Measurements from ENCODE around the gene KAT6B. TPM values are rescaled to one million over a fixed set of nuclear protein-coding genes. Genes with fewer than 3 reads are reported as not detected.
"Not testable (repeated sequence)": the region's sequence is repeated elsewhere in the genome, so short reads cannot be mapped to it uniquely, and the experiment has no call there.

The KAT6B gene
- total RNA-seq, 1 donor from 2014 or later = 41.0 TPM

GRCh38 chr10:74913377-74913979 is 87.1 kb downstream of the KAT6B start:
- no peaks in the 10 kb centered on the region for H3K36me3 ChIP-seq
- DNase-seq = no peak
- peaks cover 50% of the 10 kb centered on the region for H3K4me1 ChIP-seq
- intact Hi-C loops (cut with micrococcal nuclease) = no loop called here
- H3K9me3 ChIP-seq (replicated peaks) = no peaks in the 10 kb centered on the region
- no peak overlapping the region for H3K27ac ChIP-seq (replicated peaks)
- H3K27me3 ChIP-seq (ENCODE audit: low read depth) = no peaks in the 10 kb centered on the region
- H3K4me3 ChIP-seq = no peak overlapping the region
- no peak for TF ChIP-seq CTCF (IDR thresholded peaks at IDR 0.05; ENCODE audit: borderline replicate concordance)

DNA sequence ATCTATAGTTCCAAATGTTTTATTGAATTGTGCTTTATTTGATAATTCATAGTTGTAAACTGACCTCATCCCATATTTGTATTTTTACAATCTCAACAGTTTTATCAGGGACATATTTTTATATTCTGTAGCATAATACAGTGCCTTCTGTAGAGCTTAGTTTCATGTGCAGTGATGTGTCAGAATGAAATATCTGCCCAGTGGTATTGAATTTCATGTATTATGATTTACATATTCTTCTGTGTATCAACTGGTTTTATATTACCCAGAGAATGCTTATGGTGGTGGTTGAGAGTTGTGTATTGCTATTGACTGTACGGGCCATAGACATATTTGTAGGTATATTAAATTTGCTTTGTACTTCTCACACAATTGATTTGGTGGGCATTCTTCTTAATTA is 89.9 kb downstream of the KAT6B start:
- H3K27ac ChIP-seq (replicated peaks) = no peak overlapping the region
- no peaks in the 10 kb centered on the region for H3K36me3 ChIP-seq
- H3K27me3 ChIP-seq (ENCODE audit: low read depth) = no peaks in the 10 kb centered on the region
- no peak overlapping the region for H3K4me3 ChIP-seq
- intact Hi-C loops (cut with micrococcal nuclease) = no loop called here
- H3K4me1 ChIP-seq = peaks cover 41% of the 10 kb centered on the region
- H3K9me3 ChIP-seq (replicated peaks) = peaks cover 14% of the 10 kb centered on the region
- no peak for TF ChIP-seq CTCF (IDR thresholded peaks at IDR 0.05; ENCODE audit: borderline replicate concordance)
- no peak for DNase-seq

GRCh38 chr10:74917481-74918077 is 91.2 kb downstream of the KAT6B start:
- intact Hi-C loops (cut with micrococcal nuclease) = no loop called here
- H3K27ac ChIP-seq (replicated peaks) = no peak overlapping the region
- H3K27me3 ChIP-seq (ENCODE audit: low read depth) = no peaks in the 10 kb centered on the region
- peaks cover 48% of the 10 kb centered on the region for H3K4me1 ChIP-seq
- no peak for TF ChIP-seq CTCF (IDR thresholded peaks at IDR 0.05; ENCODE audit: borderline replicate concordance)
- H3K9me3 ChIP-seq (replicated peaks) = peaks cover 14% of the 10 kb centered on the region
- DNase-seq = no peak
- H3K4me3 ChIP-seq = no peak overlapping the region
- no peaks in the 10 kb centered on the region for H3K36me3 ChIP-seq

- TF ChIP-seq CTCF (IDR thresholded peaks at IDR 0.05; ENCODE audit: borderline replicate concordance) = no peak
- Histone ChIP-seq H3K27ac (replicated peaks) (no peak overlapping the region), H3K4me1 (peaks cover 54% of the 10 kb centered on the region), H3K27me3 (ENCODE audit: low read depth) (no peaks in the 10 kb centered on the region), H3K36me3 (no peaks in the 10 kb centered on the region), H3K9me3 (replicated peaks) (peaks cover 14% of the 10 kb centered on the region), H3K4me3 (no peak overlapping the region)
- intact Hi-C loops (cut with micrococcal nuclease) = no loop called here
- no peak for DNase-seq
These were observed 93.3 kb downstream of the KAT6B start for GRCh38 chr10:74919671-74920070.

DNA sequence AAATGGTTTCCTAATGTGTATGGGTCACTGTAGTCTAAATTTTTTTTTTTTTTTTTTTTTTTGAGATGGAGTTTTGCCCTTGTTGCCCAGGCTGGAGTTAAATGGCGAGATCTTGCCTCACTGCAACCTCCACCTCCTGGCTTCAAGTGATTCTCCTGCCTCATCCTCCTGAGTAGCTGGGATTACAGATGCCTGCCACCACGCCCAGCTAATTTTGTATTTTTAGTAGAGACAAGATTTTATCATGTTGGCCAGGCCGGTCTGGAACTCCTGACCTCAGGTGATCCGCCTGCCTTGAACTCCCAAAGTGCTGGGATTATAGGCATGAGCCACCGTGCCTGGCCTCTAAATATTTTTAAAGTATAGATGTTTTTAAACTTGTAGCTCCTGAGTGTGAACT is 94.7 kb downstream of the KAT6B start:
- H3K4me3 ChIP-seq; DNase-seq; H3K27ac ChIP-seq (replicated peaks); H3K27me3 ChIP-seq (ENCODE audit: low read depth); intact Hi-C loops (cut with micrococcal nuclease); H3K36me3 ChIP-seq: not testable (repeated sequence)
- peaks cover 14% of the 10 kb centered on the region for H3K9me3 ChIP-seq (replicated peaks)
- peaks cover 68% of the 10 kb centered on the region for H3K4me1 ChIP-seq

GRCh38 chr10:74921744-74922143 is 95.3 kb downstream of the KAT6B start:
- TF ChIP-seq CTCF (IDR thresholded peaks at IDR 0.05; ENCODE audit: borderline replicate concordance) = no peak
- peaks cover 75% of the 10 kb centered on the region for H3K4me1 ChIP-seq
- H3K9me3 ChIP-seq (replicated peaks) = peaks cover 14% of the 10 kb centered on the region
- no peak overlapping the region for H3K4me3 ChIP-seq
- DNase-seq = no peak
- H3K36me3 ChIP-seq = no peaks in the 10 kb centered on the region
- no peaks in the 10 kb centered on the region for H3K27me3 ChIP-seq (ENCODE audit: low read depth)
- peak overlapping the region; percentile 0 for H3K27ac ChIP-seq (replicated peaks)
- intact Hi-C loops (cut with micrococcal nuclease) = no loop called here
